Glomerular visceral epithelial cell (primary cell): ENCODE measurements around the gene ICE2.

Experiments used
- DNase-seq: peaks from one replicate; pipeline ENCODE4 v3.0.0-alpha.2; 2016; ENCODE audit errors: extremely low spot score

ICE2 gene

GRCh38 chr15:60370869-60371136 is 108.1 kb downstream of the ICE2 start:
- no peak for DNase-seq

DNA sequence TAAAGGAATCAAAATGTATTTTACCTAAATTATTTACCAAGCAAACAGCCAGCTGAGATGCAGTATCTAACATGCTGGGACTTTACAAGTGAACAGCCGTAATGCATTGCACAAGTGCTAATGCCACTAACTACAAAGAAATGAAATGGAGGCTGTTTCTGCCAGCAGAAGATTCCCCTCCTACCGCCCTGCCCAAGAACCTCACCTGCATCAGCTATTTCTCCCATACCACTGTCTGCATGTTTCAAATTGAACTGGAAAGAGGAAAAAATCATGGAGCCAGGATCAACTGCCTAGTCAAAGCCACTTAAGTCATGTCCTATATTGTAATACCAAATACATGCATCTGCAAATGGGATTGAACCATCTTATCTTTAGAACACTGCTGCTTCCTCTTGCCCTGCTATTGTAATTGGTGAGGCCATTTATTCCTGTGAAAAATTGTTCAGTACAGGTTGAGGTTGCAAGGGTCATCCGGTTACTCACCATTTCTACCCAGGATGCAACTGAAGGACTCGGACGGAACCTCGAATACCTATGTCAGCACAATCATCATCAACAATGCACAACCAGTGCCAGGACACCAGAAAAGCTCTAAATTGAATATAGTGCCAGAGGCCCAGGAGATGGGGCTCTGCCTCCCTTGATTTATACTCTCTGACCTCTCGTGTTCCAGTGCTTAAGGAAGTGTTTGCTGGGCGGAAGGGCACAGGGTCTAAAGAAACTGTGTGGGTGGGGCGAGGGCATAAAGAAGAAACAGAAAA is 108.7 kb downstream of the ICE2 start:
- DNase-seq: peak; percentile 56

GRCh38 chr15:60369696-60370095 is 109.2 kb downstream of the ICE2 start:
- no peak for DNase-seq
